HG03469 (cell line): Measurements from ENCODE around the gene CTSD.

Experiments used
- ATAC-seq: cut with Tn5 transposase; IDR thresholded peaks from one replicate; pipeline ENCODE4 v1.9.1; 2021; ENCODE audit warnings: mild to moderate bottlenecking, moderate library complexity, moderate number of reproducible peaks; ENCODE audit not compliant: unreplicated experiment

The CTSD gene

GRCh38 chr11:1732418-1733008 lies 31.2 kb downstream of the CTSD start:
- no peak for ATAC-seq

GRCh38 chr11:1731451-1732059 lies 32.2 kb downstream of the CTSD start:
- ATAC-seq = no peak

GRCh38 chr11:1730059-1730629 lies 33.6 kb downstream of the CTSD start:
- ATAC-seq = no peak

- ATAC-seq = no peak
Observed at GRCh38 chr11:1729692-1730011, 34.1 kb downstream of the CTSD start.

GRCh38 chr11:1728931-1729691 lies 34.6 kb downstream of the CTSD start:
- no peak for ATAC-seq

- ATAC-seq = no peak
Observed at GRCh38 chr11:1728301-1728700, 35.4 kb downstream of the CTSD start.

GRCh38 chr11:1727861-1728260 lies 35.9 kb downstream of the CTSD start:
- ATAC-seq = no peak

- no peak for ATAC-seq
Observed at GRCh38 chr11:1727096-1727690, 36.5 kb downstream of the CTSD start.

GRCh38 chr11:1719781-1720180 lies 43.9 kb downstream of the CTSD start:
- ATAC-seq = no peak

- no peak for ATAC-seq
Observed at GRCh38 chr11:1718326-1718725, 45.4 kb downstream of the CTSD start.

- no peak for ATAC-seq
Observed at GRCh38 chr11:1717745-1718144, 46.0 kb downstream of the CTSD start.

- ATAC-seq = no peak
Observed at GRCh38 chr11:1714908-1715885, 48.5 kb downstream of the CTSD start.

- ATAC-seq = no peak
Observed at GRCh38 chr11:1708716-1709115, 55.0 kb downstream of the CTSD start.

- ATAC-seq = no peak
Observed at GRCh38 chr11:1707751-1708150, 56.0 kb downstream of the CTSD start.

- ATAC-seq = no peak
Observed at GRCh38 chr11:1706634-1707400, 56.9 kb downstream of the CTSD start.

- ATAC-seq = no peak
Observed at GRCh38 chr11:1705126-1706052, 58.3 kb downstream of the CTSD start.

GRCh38 chr11:1703146-1703545 lies 60.6 kb downstream of the CTSD start:
- ATAC-seq = no peak
